GM18517 (cell line): ENCODE data around the gene RBX1.
"Not testable (repeated sequence)": the region's sequence is repeated elsewhere in the genome, so short reads cannot be mapped to it uniquely, and the experiment has no call there.

Experiments
- ATAC-seq: cut with Tn5 transposase; IDR thresholded peaks from one replicate; pipeline ENCODE4 v1.9.1; 2021; ENCODE audit warnings: mild to moderate bottlenecking, moderate library complexity; ENCODE audit not compliant: unreplicated experiment

RBX1 gene

DNA sequence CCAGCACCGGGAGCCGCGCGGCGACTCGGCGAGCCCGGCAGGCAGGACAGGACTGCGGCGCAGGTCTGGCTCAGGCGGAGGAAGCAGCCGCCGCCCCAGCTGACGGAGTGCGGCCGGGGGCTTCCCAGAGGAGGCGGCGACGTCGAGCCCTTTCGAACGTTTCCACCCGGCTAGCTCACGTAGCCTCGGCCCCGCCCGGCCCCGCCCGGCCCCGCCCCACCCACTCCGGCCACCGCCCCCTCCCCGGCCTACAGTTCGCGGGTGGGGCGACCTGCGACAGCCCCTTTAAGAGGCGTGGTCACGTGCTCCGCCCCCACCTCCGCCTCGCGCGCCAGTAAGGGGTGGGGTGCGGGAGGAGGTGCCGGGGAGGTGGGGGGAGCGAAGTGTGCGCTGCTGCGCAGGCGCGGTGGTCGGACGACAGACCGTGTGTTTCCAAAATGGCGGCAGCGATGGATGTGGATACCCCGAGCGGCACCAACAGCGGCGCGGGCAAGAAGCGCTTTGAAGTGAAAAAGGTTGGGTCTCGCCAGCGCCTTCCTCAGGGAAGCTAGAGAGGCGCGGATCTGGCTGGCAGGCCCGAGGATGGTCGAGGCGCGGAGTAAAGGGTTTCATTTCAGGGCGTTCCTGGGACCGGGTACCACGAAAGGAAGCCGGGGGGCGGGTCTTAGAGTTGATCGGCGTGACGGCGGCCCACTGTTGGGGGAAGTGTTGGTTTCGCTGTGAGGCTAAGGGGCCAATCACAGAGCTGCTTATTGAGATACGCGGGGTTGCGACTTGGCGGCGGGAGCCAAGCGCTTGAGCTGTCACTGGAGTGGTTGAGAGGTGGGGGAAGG is at the start of gene RBX1:
Gene RBX1, plus strand, starts transcription at position 417 of the 833 bp plus-strand sequence. Its CDS starts 21 bp downstream, at position 438.
- peak; percentile 81 for ATAC-seq

DNA sequence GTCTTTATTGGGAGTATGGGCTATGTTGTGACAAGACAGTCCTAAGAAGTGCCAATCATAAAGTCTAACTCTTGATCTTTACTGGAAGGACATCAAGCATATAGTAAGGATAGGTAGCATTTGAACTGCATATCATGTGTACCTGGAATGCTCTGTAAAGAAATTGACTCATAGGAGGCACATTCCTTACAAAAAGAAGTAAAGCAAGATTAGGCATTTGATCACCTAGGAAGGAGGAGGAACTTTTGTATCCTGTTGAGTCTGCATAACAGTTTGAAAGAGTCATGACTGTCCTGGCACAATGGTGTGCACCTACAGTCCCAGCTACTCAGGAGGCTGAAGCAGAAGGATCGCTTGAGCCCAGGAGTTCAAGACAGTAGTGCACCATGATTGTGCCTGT is 47.1 kb upstream of the RBX1 start:
- no peak for ATAC-seq

DNA sequence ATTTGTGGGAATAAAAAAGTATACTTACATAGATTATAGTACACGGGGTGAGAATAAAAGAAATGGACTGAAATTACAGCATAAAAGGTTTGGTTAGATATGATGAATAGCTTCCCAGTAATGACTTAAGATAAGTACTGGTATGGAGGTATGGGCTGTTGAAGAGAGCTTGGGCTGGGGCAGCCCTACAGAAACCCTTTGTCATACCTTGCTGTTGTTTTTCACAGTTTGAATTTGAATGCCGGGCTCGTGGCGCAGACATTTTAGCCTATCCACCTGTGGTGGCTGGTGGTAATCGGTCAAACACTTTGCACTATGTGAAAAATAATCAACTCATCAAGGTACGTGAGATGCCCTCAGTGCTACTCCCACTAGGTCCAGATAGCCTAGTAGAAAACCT is 42.3 kb upstream of the RBX1 start:
- ATAC-seq, result no peak

- no peak for ATAC-seq
These were observed 39.4 kb upstream of the RBX1 start for GRCh38 chr22:40911772-40912171.

- ATAC-seq, result not testable (repeated sequence)
These were observed 38.2 kb upstream of the RBX1 start for GRCh38 chr22:40912987-40913386.

DNA sequence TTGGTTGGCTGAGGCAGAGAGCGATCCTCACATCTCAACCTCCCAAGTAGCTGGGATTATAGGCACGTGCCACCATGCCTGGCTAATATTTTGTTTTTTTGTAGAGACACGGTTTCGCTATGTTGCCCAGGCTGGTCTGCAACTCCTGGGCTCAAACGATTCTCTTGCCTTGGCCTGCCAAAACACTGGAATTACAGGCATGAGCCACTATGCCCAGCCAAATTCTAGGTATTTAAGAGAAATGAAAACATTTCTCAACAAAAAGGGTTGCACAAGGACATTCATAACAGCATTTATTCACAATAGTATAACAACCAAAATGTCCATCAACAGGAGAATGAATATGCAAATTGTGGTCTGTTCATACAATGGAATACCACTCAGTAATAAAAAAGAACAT is 31.7 kb upstream of the RBX1 start:
- no peak for ATAC-seq

- ATAC-seq, result no peak
These were observed 30.7 kb upstream of the RBX1 start for GRCh38 chr22:40920526-40920925.

GRCh38 chr22:40922484-40923303 is 28.5 kb upstream of the RBX1 start:
- no peak for ATAC-seq

DNA sequence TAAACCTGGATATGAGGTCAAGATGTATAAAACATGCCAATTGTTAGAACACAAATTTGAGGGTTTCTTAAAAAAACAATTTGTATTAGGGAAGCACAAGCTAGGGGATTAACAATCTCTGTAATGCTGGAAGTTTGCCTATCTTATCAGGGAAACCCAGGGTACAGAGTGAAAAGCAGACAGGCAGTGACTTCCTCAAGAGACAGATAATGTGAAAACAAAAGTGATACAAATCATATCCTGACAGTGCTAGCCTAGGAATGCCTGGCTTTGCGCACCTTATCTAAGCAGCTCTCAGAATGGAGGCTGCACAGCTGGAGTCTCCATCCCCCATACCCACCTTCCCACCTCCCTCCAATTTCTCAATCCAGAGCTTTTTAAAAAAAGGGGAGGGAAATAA is 22.5 kb upstream of the RBX1 start:
- no peak for ATAC-seq

- ATAC-seq, result no peak
These were observed 18.8 kb upstream of the RBX1 start for GRCh38 chr22:40932396-40932795.

DNA sequence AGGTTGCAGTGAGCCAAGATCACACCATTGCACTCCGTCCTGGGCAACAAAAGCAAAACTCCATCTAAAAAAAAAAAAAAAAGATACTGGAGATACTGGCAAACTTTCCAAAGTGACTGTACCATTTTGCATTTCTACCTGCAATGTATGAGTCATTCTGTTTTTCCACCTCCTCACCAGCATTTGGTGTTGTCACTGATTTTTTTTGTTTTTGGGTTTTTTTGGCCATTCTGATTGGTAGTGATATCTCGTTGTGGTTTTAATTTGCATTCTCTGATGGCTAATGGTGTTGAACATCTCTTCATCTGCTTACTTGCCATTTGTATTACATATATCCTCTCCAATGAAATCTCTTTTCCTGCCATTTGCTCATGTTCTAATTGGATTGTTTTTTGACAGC is 12.0 kb upstream of the RBX1 start:
- ATAC-seq, result no peak

DNA sequence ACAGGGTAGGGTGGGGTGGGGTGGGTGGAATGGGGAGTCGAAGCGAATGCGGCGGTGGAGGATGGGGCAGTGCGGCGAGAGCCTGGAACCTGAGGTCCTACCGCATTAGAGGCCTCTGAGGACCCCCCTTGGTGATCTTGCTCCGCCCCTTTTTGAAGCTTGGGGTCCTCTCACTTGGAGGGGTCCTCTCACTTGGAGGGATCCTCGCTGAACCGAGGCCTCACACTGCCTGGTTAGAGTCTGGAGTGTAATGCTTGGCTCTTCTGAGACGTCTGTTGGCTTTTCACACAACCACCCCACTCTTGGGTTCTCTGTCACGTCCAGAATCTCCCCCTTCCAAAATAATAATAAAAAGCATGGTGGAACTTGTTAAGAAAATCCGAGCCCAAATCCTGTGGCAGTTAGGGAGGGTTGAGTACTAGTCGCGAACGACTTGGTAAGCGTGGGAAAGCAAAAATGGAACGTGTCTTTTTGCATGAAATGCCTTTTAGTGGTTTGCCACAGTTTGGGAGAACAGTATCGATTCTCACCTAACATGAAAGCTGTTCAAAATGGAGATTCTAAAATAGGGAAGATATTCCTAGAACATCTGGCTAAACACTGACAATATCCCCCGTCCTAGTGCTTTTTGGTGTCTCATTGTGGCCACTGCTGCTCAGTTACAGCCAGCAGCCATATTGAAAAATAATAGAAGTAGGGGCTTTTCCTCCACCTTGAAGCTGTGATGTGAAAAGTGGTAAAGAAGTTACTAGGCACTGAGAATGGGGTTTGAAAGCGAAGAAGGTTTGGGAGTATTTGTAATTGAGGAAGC is 822 bp downstream of the RBX1 start:
- no peak for ATAC-seq

- ATAC-seq, result no peak
These were observed 2.3 kb downstream of the RBX1 start for GRCh38 chr22:40953471-40953870.

DNA sequence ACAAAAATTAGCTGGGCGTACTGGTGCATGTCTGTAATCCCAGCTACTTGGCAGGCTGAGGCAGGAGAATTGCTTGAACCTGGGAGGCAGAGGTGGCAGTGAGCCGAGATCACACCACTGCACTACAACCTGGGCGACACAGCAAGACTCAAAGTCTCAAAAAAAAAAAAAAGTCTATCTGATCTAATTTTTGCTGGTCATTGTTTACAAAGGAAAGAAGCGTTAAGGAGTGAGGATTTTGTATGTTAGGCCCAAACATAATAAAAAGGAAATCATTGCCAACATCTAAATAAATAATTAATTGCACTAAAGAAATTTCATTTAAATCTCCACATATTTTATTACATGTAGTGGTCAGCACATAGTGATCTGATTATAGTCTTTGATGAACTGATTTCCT is 2.9 kb downstream of the RBX1 start:
- ATAC-seq, result no peak

GRCh38 chr22:40955571-40955970 is 4.4 kb downstream of the RBX1 start:
- no peak for ATAC-seq

GRCh38 chr22:40957601-40958000 is 6.4 kb downstream of the RBX1 start:
- no peak for ATAC-seq

- ATAC-seq, result no peak
These were observed 7.1 kb downstream of the RBX1 start for GRCh38 chr22:40958299-40958698.

GRCh38 chr22:40960145-40960544 is 9.0 kb downstream of the RBX1 start:
- ATAC-seq, result no peak

DNA sequence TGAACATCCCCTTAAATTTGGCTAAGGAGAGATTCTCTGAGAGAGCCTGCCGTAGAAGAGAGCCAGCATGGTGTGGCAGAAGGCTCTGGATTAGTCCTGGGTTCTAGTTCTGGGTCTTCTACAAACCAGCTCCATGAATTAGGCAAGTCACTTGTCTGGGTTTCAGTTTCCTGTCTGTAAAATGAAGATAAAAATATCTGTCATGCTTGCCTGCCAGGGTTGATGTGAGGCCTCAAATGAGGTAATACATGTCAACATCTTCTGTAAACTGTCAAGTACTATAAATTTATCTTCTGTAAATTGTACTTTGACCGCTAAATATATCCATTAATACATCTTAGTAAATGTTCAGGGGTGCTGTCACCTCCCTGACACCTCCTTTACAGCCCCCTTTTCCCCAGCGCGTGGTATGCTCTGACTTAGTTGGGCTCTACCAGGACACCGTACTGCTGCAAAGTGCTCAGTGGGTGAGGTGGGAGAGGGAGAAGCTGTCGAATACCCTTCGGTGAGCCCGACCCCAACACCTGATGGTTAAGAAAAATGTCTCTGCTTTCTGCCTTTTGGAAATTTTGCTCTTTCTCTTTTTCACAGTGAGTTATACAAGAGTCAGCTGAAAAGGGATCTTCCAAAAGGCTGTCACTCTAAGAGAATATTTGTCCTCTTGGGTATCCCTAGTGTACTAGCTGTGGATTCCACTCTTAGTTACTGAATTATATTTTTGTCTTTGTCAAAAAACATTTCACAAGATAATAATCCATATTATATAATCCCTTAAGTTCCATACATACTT is 15.0 kb downstream of the RBX1 start:
- no peak for ATAC-seq

DNA sequence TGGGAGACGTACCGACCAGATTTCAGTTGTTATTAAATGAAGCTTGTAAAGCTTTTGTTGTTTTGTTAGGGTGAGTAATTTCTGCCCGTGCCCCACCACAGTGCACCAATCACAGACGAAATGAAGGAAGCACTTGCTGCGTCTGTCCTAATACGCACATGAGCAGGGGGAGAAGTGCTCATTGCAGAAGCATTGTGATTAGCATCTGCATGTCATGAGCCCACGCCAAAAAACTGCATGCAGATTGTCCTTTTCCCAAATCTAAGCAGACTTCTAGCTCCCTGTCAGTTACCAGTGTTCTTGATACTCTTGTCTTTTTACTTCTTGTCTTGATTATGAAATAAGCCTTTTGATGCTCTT is 15.5 kb downstream of the RBX1 start:
- ATAC-seq, result no peak
